ENCODE data around the gene MYBPH. TPM values are rescaled to one million over a fixed set of nuclear protein-coding genes. Genes with fewer than 3 reads are reported as not detected.

The MYBPH gene
- total RNA-seq, 1 experiment from 2014 or later = not detected

DNA sequence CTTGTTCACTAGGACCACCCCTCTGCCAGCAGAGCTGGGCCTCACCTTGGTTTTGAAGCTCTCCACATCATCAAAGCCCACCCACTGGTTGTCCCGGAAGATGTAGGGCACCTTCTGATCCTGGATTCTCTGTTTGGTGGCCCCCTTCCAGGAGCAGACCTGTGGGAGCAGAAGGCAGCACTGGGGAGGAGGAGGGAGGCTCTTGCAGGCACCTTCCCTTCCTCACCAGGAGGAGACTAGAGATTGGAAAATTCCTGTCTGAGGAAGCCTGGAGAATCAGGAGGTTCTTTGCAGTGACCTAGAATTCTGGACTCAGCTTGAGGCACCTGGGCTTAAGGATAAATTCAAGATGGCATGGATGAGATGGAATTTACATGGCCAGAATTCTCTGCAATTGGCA lies 43.5 kb upstream of the MYBPH start:
- DNase-seq (ENCODE audit: unreplicated experiment) = no peak
- ChIA-PET POLR2A (no interaction called here), CTCF (interaction anchor here (0.7 to 18.5 kb wide), 10 partner anchors 7 to 875 kb away, joined by 3 to 702 read pairs (median 62); no protein-coding TSS in a partner anchor)
- intact Hi-C loops (cut with micrococcal nuclease) = no loop called here
- Mint-ChIP-seq H3K36me3 (ENCODE audit: insufficient read depth, unreplicated experiment) (no peaks in the 10 kb centered on the region), H3K4me1 (ENCODE audit: insufficient read depth, unreplicated experiment) (no peaks in the 10 kb centered on the region), H3K4me3 (ENCODE audit: unreplicated experiment) (no peak overlapping the region), H3K9me3 (ENCODE audit: unreplicated experiment) (no peaks in the 10 kb centered on the region), H3K27ac (ENCODE audit: low read depth, unreplicated experiment) (no peak overlapping the region), H3K27me3 (ENCODE audit: insufficient read depth, unreplicated experiment) (peaks cover 54% of the 10 kb centered on the region)
- BruUV-seq (replicated peaks) = no TSS peak
- TF ChIP-seq CTCF (IDR thresholded peaks at IDR 0.05; ENCODE audit: unreplicated experiment) = no peak

DNA sequence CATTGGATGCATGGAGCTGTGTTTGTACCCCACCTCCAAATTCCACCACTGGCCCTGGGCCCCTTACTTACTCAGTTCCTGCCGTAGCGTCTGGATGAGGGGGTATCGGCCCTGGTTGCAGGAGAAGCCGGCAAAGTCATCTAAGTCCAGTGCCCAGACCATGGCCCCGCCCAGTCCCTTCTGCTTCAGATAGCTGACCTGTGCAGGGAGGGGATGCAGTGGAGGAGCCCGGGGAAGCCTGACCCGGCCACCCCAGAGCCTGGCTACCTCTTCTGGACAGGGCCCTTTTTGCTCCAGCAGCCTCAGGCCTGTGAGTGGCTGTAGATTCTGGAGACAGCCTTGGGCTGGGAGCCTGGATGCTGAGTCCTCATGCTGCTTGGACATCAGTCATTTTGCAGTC lies 42.0 kb upstream of the MYBPH start:
- ChIA-PET POLR2A (interaction anchor here (0.6 to 1.4 kb wide), 2 partner anchors 18 to 507 kb away, joined by 3 read pairs; no protein-coding TSS in a partner anchor), CTCF (interaction anchor here (0.7 to 18.5 kb wide), 26 partner anchors 9 to 228 kb away, joined by 3 to 702 read pairs (median 6); partner anchors contain the start of genes ADORA1, MYBPH and PPFIA4)
- Mint-ChIP-seq H3K4me3 (ENCODE audit: unreplicated experiment) (no peak overlapping the region), H3K4me1 (ENCODE audit: insufficient read depth, unreplicated experiment) (no peaks in the 10 kb centered on the region), H3K27ac (ENCODE audit: low read depth, unreplicated experiment) (no peak overlapping the region), H3K36me3 (ENCODE audit: insufficient read depth, unreplicated experiment) (no peaks in the 10 kb centered on the region), H3K9me3 (ENCODE audit: unreplicated experiment) (no peaks in the 10 kb centered on the region), H3K27me3 (ENCODE audit: insufficient read depth, unreplicated experiment) (peaks cover 39% of the 10 kb centered on the region)
- no TSS peak for BruUV-seq (replicated peaks)
- DNase-seq (ENCODE audit: unreplicated experiment) = no peak
- no peak for TF ChIP-seq CTCF (IDR thresholded peaks at IDR 0.05; ENCODE audit: unreplicated experiment)
- intact Hi-C loops (cut with micrococcal nuclease) = no loop called here

GRCh38 chr1:203217139-203217655 lies 41.6 kb upstream of the MYBPH start:
- H3K27me3 Mint-ChIP-seq (ENCODE audit: insufficient read depth, unreplicated experiment) = peaks cover 34% of the 10 kb centered on the region
- no peak for DNase-seq (ENCODE audit: unreplicated experiment)
- intact Hi-C loops (cut with micrococcal nuclease) = no loop called here
- POLR2A ChIA-PET = interaction anchor here (0.6 to 2.3 kb wide), 6 partner anchors 18 to 507 kb away, joined by 3 to 23 read pairs (median 6); no protein-coding TSS in a partner anchor
- no peaks in the 10 kb centered on the region for H3K9me3 Mint-ChIP-seq (ENCODE audit: unreplicated experiment)
- CTCF ChIA-PET = interaction anchor here (0.5 to 18.5 kb wide), 42 partner anchors 9 to 263 kb away, joined by 3 to 702 read pairs (median 5); partner anchors contain the start of genes ADORA1, MYBPH, PPFIA4 and TMEM183A
- TF ChIP-seq CTCF (IDR thresholded peaks at IDR 0.05; ENCODE audit: unreplicated experiment) = peak; percentile 15
- no peaks in the 10 kb centered on the region for H3K4me1 Mint-ChIP-seq (ENCODE audit: insufficient read depth, unreplicated experiment)
- BruUV-seq (replicated peaks) = no TSS peak
- H3K27ac Mint-ChIP-seq (ENCODE audit: low read depth, unreplicated experiment) = no peak overlapping the region
- no peak overlapping the region for H3K4me3 Mint-ChIP-seq (ENCODE audit: unreplicated experiment)
- H3K36me3 Mint-ChIP-seq (ENCODE audit: insufficient read depth, unreplicated experiment) = no peaks in the 10 kb centered on the region

DNA sequence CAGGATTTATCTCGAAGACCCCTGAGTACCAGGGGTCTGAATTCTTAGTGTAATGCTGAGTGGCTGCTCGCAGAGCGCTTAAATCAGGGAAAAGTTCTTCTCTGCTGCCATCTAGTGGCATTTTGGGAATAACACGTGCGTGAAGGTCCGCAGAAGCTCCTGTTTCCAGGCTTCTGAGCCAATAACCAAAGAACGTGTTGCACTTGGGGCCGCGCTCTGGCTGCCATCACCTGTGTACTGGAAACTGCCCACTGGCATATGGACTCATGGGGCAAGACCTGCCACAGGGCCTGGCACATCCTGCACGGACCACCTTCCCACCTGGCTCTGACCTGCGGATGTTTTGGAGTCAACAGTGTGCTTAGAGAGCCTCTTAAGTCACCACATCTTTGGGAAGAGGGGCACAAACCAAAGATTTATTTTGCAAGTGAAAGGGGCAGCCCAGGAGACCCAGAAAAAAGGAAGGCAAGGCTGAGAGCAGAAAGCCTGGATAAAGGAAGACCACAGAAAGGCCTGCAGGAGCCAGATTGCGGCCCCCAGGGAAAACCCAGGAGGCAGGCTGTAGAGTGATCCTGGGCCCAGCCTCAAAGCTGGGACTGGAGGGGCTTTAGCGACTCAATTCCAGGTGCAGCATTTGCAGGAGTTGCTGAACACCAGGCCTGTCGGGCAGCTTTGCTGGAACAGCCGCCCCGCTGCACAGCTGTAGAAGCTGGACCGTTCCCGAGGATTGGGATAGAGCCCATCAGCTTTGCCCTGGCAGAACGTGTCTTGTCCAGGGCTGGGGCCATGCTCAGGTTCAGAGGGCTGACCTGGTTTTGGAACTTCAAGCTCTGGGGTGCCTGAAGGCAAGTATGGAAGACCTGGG lies 40.9 kb upstream of the MYBPH start:
- BruUV-seq (replicated peaks) = no TSS peak
- POLR2A ChIA-PET = interaction anchor here (0.6 to 2.3 kb wide), 15 partner anchors 8 to 1889 kb away, joined by 3 to 23 read pairs (median 4); no protein-coding TSS in a partner anchor

More for the DNA sequence above, 40.9 kb upstream of the MYBPH start:
- Mint-ChIP-seq H3K36me3 (ENCODE audit: insufficient read depth, unreplicated experiment) (no peaks in the 10 kb centered on the region), H3K4me3 (ENCODE audit: unreplicated experiment) (no peak overlapping the region), H3K9me3 (ENCODE audit: unreplicated experiment) (no peaks in the 10 kb centered on the region), H3K27ac (ENCODE audit: low read depth, unreplicated experiment) (no peak overlapping the region), H3K4me1 (ENCODE audit: insufficient read depth, unreplicated experiment) (no peaks in the 10 kb centered on the region), H3K27me3 (ENCODE audit: insufficient read depth, unreplicated experiment) (peaks cover 33% of the 10 kb centered on the region)
- DNase-seq (ENCODE audit: unreplicated experiment) = peak; percentile 89
- CTCF ChIA-PET = interaction anchor here (0.5 to 18.5 kb wide), 60 partner anchors 8 to 990 kb away, joined by 3 to 702 read pairs (median 5); partner anchors contain the start of genes ADORA1, CHI3L1, MYBPH and PPFIA4
- peak; percentile 93 for TF ChIP-seq CTCF (IDR thresholded peaks at IDR 0.05; ENCODE audit: unreplicated experiment)
- intact Hi-C loops (cut with micrococcal nuclease) = loop anchor here (1.0 kb wide), 4 partner anchors 44 to 177 kb away; no protein-coding TSS in a partner anchor
